H1 (cell line): ENCODE data around the gene ARL5C. TPM values are rescaled to one million over a fixed set of nuclear protein-coding genes. Genes with fewer than 3 reads are reported as not detected.
A peak's percentile ranks its signal among the peaks of the same experiment; 100 is the strongest.

Experiments
- CTCF ChIA-PET: fragments of 300-600 bp; sonication (Branson Sonifier 250); formaldehyde crosslinking; loops from one replicate; lab custom pipeline; 2021; ENCODE audit not compliant: partially characterized antibody; lab: Charles Lee
- POLR2A ChIA-PET: fragments of 300-600 bp; sonication (Branson Sonifier 250); formaldehyde crosslinking; loops from one replicate; lab custom pipeline; 2021; ENCODE audit warnings: inconsistent platforms; ENCODE audit not compliant: partially characterized antibody; lab: Charles Lee
- DNase-seq, 2 experiments: peaks; one replicate each; pipeline versions ENCODE4 v3.0.0 to v3.0.0-alpha.2; 2010 to 2022; ENCODE audit warnings: low spot score in 2 of 2, low read depth in 1 of 2, mixed read lengths in 1 of 2
- FAIRE-seq: peaks from 2 replicates; lab custom pipeline; 2011; peaks lifted over from hg19 to GRCh38; lab: Jason Lieb, UNC
- H2AFZ ChIP-seq: 2 replicates; pipeline ENCODE4 v1.8.1; 2012; ENCODE audit warnings: low read length, inconsistent platforms
- H2AK5ac ChIP-seq: 2 replicates; pipeline ENCODE4 v1.6.1; 2013; ENCODE audit warnings: low read depth, low read length
- H2BK120ac ChIP-seq: replicated peaks from 2 replicates; pipeline ENCODE3; 2013; ENCODE audit warnings: low read depth, low read length, inconsistent platforms
- H2BK12ac ChIP-seq: 2 replicates; pipeline ENCODE4 v1.6.1; 2013; ENCODE audit warnings: low read depth, low read length
- H2BK15ac ChIP-seq: 2 replicates; pipeline ENCODE4 v1.6.1; 2013; ENCODE audit warnings: low read length
- H2BK20ac ChIP-seq: 2 replicates; pipeline ENCODE4 v1.6.1; 2013; ENCODE audit warnings: low read length
- H2BK5ac ChIP-seq: 2 replicates; pipeline ENCODE4 v1.6.1; 2013; ENCODE audit warnings: low read depth, low read length
- H3K14ac ChIP-seq: 2 replicates; pipeline ENCODE4 v1.6.1; 2013; ENCODE audit warnings: inconsistent platforms; ENCODE audit not compliant: insufficient read length
- H3K18ac ChIP-seq: 2 replicates; pipeline ENCODE4 v1.6.1; 2013; ENCODE audit warnings: low read length; ENCODE audit errors: extremely low read depth
- H3K23ac ChIP-seq: 2 replicates; pipeline ENCODE4 v1.6.1; 2013; ENCODE audit warnings: inconsistent platforms; ENCODE audit not compliant: insufficient read length
- H3K23me2 ChIP-seq: 2 replicates; pipeline ENCODE4 v1.6.1; 2013; ENCODE audit warnings: low read depth, low read length
- H3K27ac ChIP-seq: 2 replicates; pipeline ENCODE4 v1.6.1; 2011; ENCODE audit warnings: low read depth, low read length, inconsistent platforms
- H3K27me3 ChIP-seq, 4 experiments: replicated peaks in 1 of 4; 1 replicate in 1 of 4; 2 replicates in 3 of 4; pipeline versions ENCODE4 v1.6.1 to v1.8.1; 2011 to 2013; ENCODE audit warnings: low read length in 3 of 4, mild to moderate bottlenecking in 3 of 4, inconsistent platforms in 2 of 4, mixed read lengths in 2 of 4, moderate library complexity in 1 of 4; ENCODE audit not compliant: control insufficient read depth in 3 of 4, insufficient read depth in 3 of 4; ENCODE audit errors: extremely low read depth in 1 of 4
- H3K36me3 ChIP-seq, 4 experiments: 2 replicates each; pipeline versions ENCODE4 v1.6.1 to v1.8.1; 2011 to 2013; ENCODE audit warnings: mild to moderate bottlenecking in 4 of 4, low read length in 3 of 4, moderate library complexity in 2 of 4, control low read depth in 1 of 4, inconsistent platforms in 1 of 4; ENCODE audit not compliant: insufficient read depth in 4 of 4, control insufficient read depth in 2 of 4
- H3K4ac ChIP-seq: replicated peaks from 2 replicates; pipeline ENCODE3; 2013; ENCODE audit warnings: low read length, low read depth, mixed read lengths, inconsistent platforms; ENCODE audit not compliant: insufficient read length
- H3K4me1 ChIP-seq, 4 experiments: replicated peaks in 1 of 4; 1 replicate in 1 of 4; 2 replicates in 3 of 4; pipeline versions ENCODE4 v1.6.1 to v1.8.1; 2011 to 2013; ENCODE audit warnings: low read length in 3 of 4, inconsistent platforms in 2 of 4, mixed read lengths in 1 of 4; ENCODE audit not compliant: insufficient read depth in 4 of 4, control insufficient read depth in 3 of 4
- H3K4me2 ChIP-seq, 2 experiments: 2 replicates each; pipeline versions ENCODE4 v1.6.1 to v1.8.1; 2011 to 2013; ENCODE audit warnings: low read depth in 2 of 2, low read length in 2 of 2, control low read depth in 1 of 2, inconsistent platforms in 1 of 2, mild to moderate bottlenecking in 1 of 2; ENCODE audit not compliant: insufficient read depth in 1 of 2
- H3K4me3 ChIP-seq, 4 experiments: fragments of 200-600, 300-600 bp in 1 of 4; sonication (generic), shearing (Covaris generic), sonication (Bioruptor Twin) in 1 of 4; 2 replicates each; pipeline versions ENCODE4 v1.5.1 to v1.8.1; 2011 to 2016; ENCODE audit warnings: low read length in 4 of 4, low read depth in 3 of 4, control low read depth in 2 of 4, inconsistent platforms in 2 of 4, mild to moderate bottlenecking in 2 of 4, mixed read lengths in 1 of 4, moderate library complexity in 1 of 4; ENCODE audit not compliant: insufficient read depth in 2 of 4; ENCODE audit errors: extremely low read depth in 1 of 4
- H3K56ac ChIP-seq: replicated peaks from 2 replicates; pipeline ENCODE3; 2013; ENCODE audit warnings: low read depth, mild to moderate bottlenecking, mixed read lengths, low read length, inconsistent platforms; ENCODE audit not compliant: insufficient read length
- H3K79me1 ChIP-seq: 2 replicates; pipeline ENCODE4 v1.6.1; 2013; ENCODE audit warnings: low read depth, low read length, control low read depth
- H3K79me2 ChIP-seq, 2 experiments: 2 replicates each; pipeline versions ENCODE4 v1.6.1 to v1.8.1; 2012 to 2013; ENCODE audit warnings: low read length in 2 of 2, mild to moderate bottlenecking in 2 of 2, inconsistent platforms in 1 of 2; ENCODE audit not compliant: insufficient read depth in 2 of 2, control insufficient read depth in 1 of 2
- H3K9ac ChIP-seq, 4 experiments: replicated peaks in 1 of 4; 1 replicate in 1 of 4; 2 replicates in 3 of 4; pipeline versions ENCODE4 v1.6.1 to v1.8.1; 2011 to 2013; ENCODE audit warnings: low read depth in 3 of 4, low read length in 3 of 4, control low read depth in 2 of 4, mild to moderate bottlenecking in 2 of 4, moderate library complexity in 2 of 4, inconsistent platforms in 1 of 4; ENCODE audit errors: extremely low read depth in 1 of 4
- H3K9me3 ChIP-seq, 2 experiments: 2 replicates each; pipeline versions ENCODE4 v1.6.1 to v1.8.1; 2012 to 2013; ENCODE audit warnings: mild to moderate bottlenecking in 2 of 2, moderate library complexity in 2 of 2, control low read depth in 1 of 2, inconsistent platforms in 1 of 2, low read depth in 1 of 2, low read length in 1 of 2, mixed read lengths in 1 of 2; ENCODE audit not compliant: insufficient read depth in 2 of 2
- H4K20me1 ChIP-seq, 2 experiments: replicated peaks in 1 of 2; 2 replicates each; pipeline versions ENCODE3 to v1.8.1; 2011 to 2013; ENCODE audit warnings: inconsistent platforms in 2 of 2, low read length in 2 of 2, mild to moderate bottlenecking in 1 of 2; ENCODE audit not compliant: insufficient read depth in 2 of 2, control insufficient read depth in 1 of 2
- H4K5ac ChIP-seq: 2 replicates; pipeline ENCODE4 v1.6.1; 2013; ENCODE audit warnings: low read length, low read depth, mixed read lengths, inconsistent platforms; ENCODE audit not compliant: insufficient read length
- H4K8ac ChIP-seq: 2 replicates; pipeline ENCODE4 v1.8.0; 2013; ENCODE audit warnings: mild to moderate bottlenecking, moderate library complexity, low read length, inconsistent platforms; ENCODE audit not compliant: insufficient read depth; ENCODE audit errors: extremely low read depth
- H4K91ac ChIP-seq: replicated peaks from 2 replicates; pipeline ENCODE3; 2013; ENCODE audit warnings: low read length, mixed read lengths, inconsistent platforms; ENCODE audit not compliant: insufficient read length
- CBX5 ChIP-seq: fragments of 300-800, 300-1000 bp; sonication (generic); IDR thresholded peaks from 2 replicates; pipeline ENCODE4 v1.7.1; 2016; ENCODE audit warnings: antibody characterized with exemption, low read length, low read depth
- CHD2 ChIP-seq: IDR thresholded peaks from 2 replicates; pipeline ENCODE4 v1.6.1; 2012; ENCODE audit warnings: low read length, improper control_type of control experiment
- JUND ChIP-seq: IDR thresholded peaks from 2 replicates; pipeline ENCODE4 v1.6.1; 2011; ENCODE audit warnings: mild to moderate bottlenecking, improper control_type of control experiment, low read length
- NRF1 ChIP-seq: IDR thresholded peaks from 2 replicates; pipeline ENCODE4 v1.6.1; 2011; ENCODE audit warnings: mild to moderate bottlenecking, low read depth, low read length, improper control_type of control experiment
- POLR2AphosphoS5 ChIP-seq: IDR thresholded peaks from 2 replicates; pipeline ENCODE4 v1.6.1; 2011; ENCODE audit warnings: low read depth, low read length
- RNF2 ChIP-seq: fragments of 200-900, 300-1000 bp; sonication (generic); IDR thresholded peaks from 2 replicates; pipeline ENCODE4 v1.7.1; 2016; ENCODE audit warnings: borderline replicate concordance, low read depth, mild to moderate bottlenecking, antibody characterized with exemption, low read length; ENCODE audit not compliant: poor library complexity, severe bottlenecking; ENCODE audit errors: missing control alignments
- SIX5 ChIP-seq: IDR thresholded peaks from 2 replicates; pipeline ENCODE4 v1.6.1; 2011; ENCODE audit warnings: mild to moderate bottlenecking, low read depth, low read length
- TAF7 ChIP-seq: optimal IDR thresholded peaks from 2 replicates; pipeline ENCODE3; 2011; ENCODE audit warnings: low read depth, mild to moderate bottlenecking, inconsistent platforms, low read length, moderate library complexity, borderline replicate concordance
- WGBS, 2 experiments: shearing (Covaris generic) in 1 of 2; methylation state at CpG; one replicate each; pipeline versions ENCODE4 v1.1.6 to v1.1.7; 2013 to 2015; ENCODE audit warnings: low lambda C conversion rate in 2 of 2, mixed read lengths in 2 of 2, inconsistent platforms in 1 of 2, low coverage in 1 of 2, missing lambda C conversion rate in 1 of 2; ENCODE audit not compliant: insufficient replicate concordance in 2 of 2, insufficient coverage in 1 of 2, insufficient read length in 1 of 2; ENCODE audit errors: extremely low coverage in 1 of 2, missing lambda C conversion rate in 1 of 2; 5-methylcytosine and 5-hydroxymethylcytosine counted together
- polyA plus RNA-seq, 7 experiments: library from polyadenylated mRNA; depleted of rRNA in 3 of 7; stranded (reverse) in 5 of 7; unstranded in 2 of 7; fragments of >200 nt in 5 of 7; fragments of 200-250 nt in 2 of 7; gene quantifications; 1 replicate in 5 of 7; 2 replicates in 1 of 7; 4 replicates in 1 of 7; pipeline versions ENCODE4 v1.2.1 to v1.2.3, GENCODE V29; 2011 to 2013; ENCODE audit warnings: missing spikeins in 2 of 7, mixed read lengths in 2 of 7
- total RNA-seq: library from RNA; stranded (reverse); fragmentation: NEBNext Ultra II Directional; extraction: Animal tissue kit (Norgen Biotek cat#: 25700); gene quantifications from 2 replicates; pipeline ENCODE4 v1.2.1, GENCODE V29; 2021
- TF ChIP-seq, protein P1 (sequence below), 3 experiments: IDR thresholded peaks; 1 replicate in 2 of 3; 2 replicates in 1 of 3; pipeline versions ENCODE4 v1.5.1 to v1.6.1; 2011; ENCODE audit warnings: low read length in 3 of 3, mild to moderate bottlenecking in 3 of 3, inconsistent platforms in 2 of 3, low read depth in 1 of 3, moderate library complexity in 1 of 3; ENCODE audit not compliant: insufficient read depth in 1 of 3; ENCODE audit errors: control extremely low read depth in 1 of 3

ARL5C gene
- total and polyA plus RNA-seq, 2 of the 8 experiments (the other 6 are each of a cell fraction or from before 2014, with no cell fraction given): not detected

DNA sequence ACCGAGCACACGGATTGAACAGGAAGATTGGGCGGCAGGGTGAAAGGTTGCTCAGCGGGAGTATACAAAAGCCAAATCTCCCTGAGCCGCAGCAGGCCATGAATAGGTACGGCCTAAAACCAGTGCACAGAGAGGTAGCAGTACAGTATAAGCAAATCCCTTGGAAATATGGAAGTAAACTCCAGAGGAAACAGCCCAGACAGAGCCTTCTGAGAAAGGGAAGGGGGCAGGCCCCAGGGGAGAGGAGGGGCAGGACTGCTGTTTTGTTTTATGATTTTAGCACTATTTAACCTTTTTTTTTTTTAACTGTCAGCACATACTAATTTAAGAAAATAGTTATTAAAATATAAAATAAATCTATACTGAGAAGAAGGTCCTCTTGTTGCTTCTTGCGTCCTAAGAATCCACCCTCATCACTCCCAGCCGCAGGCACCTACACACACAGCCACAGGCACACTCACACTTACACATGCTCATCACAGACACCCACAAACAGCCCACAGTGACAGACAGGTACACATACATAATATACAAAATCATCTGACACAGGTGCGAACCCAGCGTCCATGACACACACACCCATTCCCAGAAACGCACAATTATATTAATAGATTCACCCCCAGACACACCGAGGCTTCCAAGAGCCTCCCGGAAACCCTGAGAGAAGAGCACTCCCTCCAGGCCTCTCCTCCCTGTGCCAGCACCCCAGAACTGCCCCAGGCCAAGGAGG lies 27.4 kb downstream of the ARL5C start:
- Histone ChIP-seq H3K36me3 (no peaks in the 10 kb centered on the region), H4K5ac (no peak overlapping the region), H3K18ac (no peak overlapping the region), H2BK5ac (no peak overlapping the region), H2AFZ (no peak overlapping the region), H2BK20ac (0 out of 2 replicates have a peak overlapping the region, but pooled peaks have one; percentile 32), H3K56ac (no peak overlapping the region), H3K4me3 (no peak overlapping the region), H3K79me1 (no peaks in the 10 kb centered on the region), H2BK12ac (no peak overlapping the region), H4K20me1 (no peaks in the 10 kb centered on the region), H3K4me1 (no peaks in the 10 kb centered on the region), H3K14ac (no peak overlapping the region), H2BK15ac (no peak overlapping the region), H2AK5ac (no peak overlapping the region), H3K9ac (no peak overlapping the region), H3K23me2 (no peaks in the 10 kb centered on the region), H3K27me3 (no peaks in the 10 kb centered on the region), H3K4me2 (no peak overlapping the region), H3K23ac (no peak overlapping the region), H2BK120ac (no peak overlapping the region), H4K91ac (no peak overlapping the region), H3K27ac (no peak overlapping the region), H3K4ac (no peak overlapping the region), H3K79me2 (no peaks in the 10 kb centered on the region), H3K9me3 (no peaks in the 10 kb centered on the region), H4K8ac (no peak overlapping the region; the same call in 1 of the 2 replicates)
- FAIRE-seq (no peak), DNase-seq (no peak)
- ChIA-PET CTCF (interaction anchor here (1.4 to 3.5 kb wide), 3 partner anchors 9 to 37 kb away, joined by 3 to 19 read pairs (median 4); partner anchors contain the start of gene PLXDC1), POLR2A (interaction anchor here (1.5 kb wide), 1 partner anchor 15 kb away, joined by 4 read pairs; no protein-coding TSS in a partner anchor)
- WGBS, 2 experiments: 88% methylated on average over 13 of the region's 13 CpGs; no CpG with 5 or more reads in 1 of the 2 experiments
- TF ChIP-seq CBX5: no peak
- no peak for TF ChIP-seq NRF1
- TF ChIP-seq JUND: no peak
- TF ChIP-seq RNF2: no peak
- TF ChIP-seq SIX5: no peak
- no peak for TF ChIP-seq CHD2
- no peak for TF ChIP-seq TAF7
- TF ChIP-seq, protein P1, sequence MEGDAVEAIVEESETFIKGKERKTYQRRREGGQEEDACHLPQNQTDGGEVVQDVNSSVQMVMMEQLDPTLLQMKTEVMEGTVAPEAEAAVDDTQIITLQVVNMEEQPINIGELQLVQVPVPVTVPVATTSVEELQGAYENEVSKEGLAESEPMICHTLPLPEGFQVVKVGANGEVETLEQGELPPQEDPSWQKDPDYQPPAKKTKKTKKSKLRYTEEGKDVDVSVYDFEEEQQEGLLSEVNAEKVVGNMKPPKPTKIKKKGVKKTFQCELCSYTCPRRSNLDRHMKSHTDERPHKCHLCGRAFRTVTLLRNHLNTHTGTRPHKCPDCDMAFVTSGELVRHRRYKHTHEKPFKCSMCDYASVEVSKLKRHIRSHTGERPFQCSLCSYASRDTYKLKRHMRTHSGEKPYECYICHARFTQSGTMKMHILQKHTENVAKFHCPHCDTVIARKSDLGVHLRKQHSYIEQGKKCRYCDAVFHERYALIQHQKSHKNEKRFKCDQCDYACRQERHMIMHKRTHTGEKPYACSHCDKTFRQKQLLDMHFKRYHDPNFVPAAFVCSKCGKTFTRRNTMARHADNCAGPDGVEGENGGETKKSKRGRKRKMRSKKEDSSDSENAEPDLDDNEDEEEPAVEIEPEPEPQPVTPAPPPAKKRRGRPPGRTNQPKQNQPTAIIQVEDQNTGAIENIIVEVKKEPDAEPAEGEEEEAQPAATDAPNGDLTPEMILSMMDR (IDR thresholded peaks at IDR 0.05; ENCODE audit: control extremely low read depth in 1 of 3, insufficient read depth in 1 of 3, low read depth in 1 of 3, low read length in 3 of 3): no peak
- TF ChIP-seq POLR2AphosphoS5: no peak
